PFSK-1 (cell line): ENCODE data around the gene FCN2.

Source experiments
- FOXP2 ChIP-seq: optimal IDR thresholded peaks from 2 replicates; pipeline ENCODE3; 2011; ENCODE audit warnings: borderline replicate concordance, control low read depth, inconsistent platforms; ENCODE audit not compliant: insufficient read depth; ENCODE audit errors: extremely low read length, extremely low read depth
- POLR2AphosphoS5 ChIP-seq: IDR thresholded peaks from 2 replicates; pipeline ENCODE4 v1.6.1; 2012; ENCODE audit warnings: low read depth, mild to moderate bottlenecking, control low read depth, low read length, moderate library complexity
- SIN3A ChIP-seq: IDR thresholded peaks from 2 replicates; pipeline ENCODE4 v1.6.1; 2012; ENCODE audit warnings: mild to moderate bottlenecking, low read length, moderate library complexity, borderline replicate concordance; ENCODE audit not compliant: insufficient read depth
- TAF1 ChIP-seq: IDR thresholded peaks from 2 replicates; pipeline ENCODE4 v1.6.1; 2012; ENCODE audit warnings: low read length, control low read depth, borderline replicate concordance; ENCODE audit not compliant: insufficient read depth
- TF ChIP-seq, protein P1 (sequence below), 2 experiments: IDR thresholded peaks; 2 replicates each; pipeline versions ENCODE4 v1.6.1 to v1.8.0; 2011 to 2012; ENCODE audit warnings: low read depth in 2 of 2, low read length in 2 of 2, control low read depth in 1 of 2, inconsistent platforms in 1 of 2, mild to moderate bottlenecking in 1 of 2, moderate library complexity in 1 of 2; ENCODE audit not compliant: insufficient read depth in 1 of 2

- TF ChIP-seq SIN3A, result no peak
- TF ChIP-seq POLR2AphosphoS5, result no peak
- TF ChIP-seq, protein P1, sequence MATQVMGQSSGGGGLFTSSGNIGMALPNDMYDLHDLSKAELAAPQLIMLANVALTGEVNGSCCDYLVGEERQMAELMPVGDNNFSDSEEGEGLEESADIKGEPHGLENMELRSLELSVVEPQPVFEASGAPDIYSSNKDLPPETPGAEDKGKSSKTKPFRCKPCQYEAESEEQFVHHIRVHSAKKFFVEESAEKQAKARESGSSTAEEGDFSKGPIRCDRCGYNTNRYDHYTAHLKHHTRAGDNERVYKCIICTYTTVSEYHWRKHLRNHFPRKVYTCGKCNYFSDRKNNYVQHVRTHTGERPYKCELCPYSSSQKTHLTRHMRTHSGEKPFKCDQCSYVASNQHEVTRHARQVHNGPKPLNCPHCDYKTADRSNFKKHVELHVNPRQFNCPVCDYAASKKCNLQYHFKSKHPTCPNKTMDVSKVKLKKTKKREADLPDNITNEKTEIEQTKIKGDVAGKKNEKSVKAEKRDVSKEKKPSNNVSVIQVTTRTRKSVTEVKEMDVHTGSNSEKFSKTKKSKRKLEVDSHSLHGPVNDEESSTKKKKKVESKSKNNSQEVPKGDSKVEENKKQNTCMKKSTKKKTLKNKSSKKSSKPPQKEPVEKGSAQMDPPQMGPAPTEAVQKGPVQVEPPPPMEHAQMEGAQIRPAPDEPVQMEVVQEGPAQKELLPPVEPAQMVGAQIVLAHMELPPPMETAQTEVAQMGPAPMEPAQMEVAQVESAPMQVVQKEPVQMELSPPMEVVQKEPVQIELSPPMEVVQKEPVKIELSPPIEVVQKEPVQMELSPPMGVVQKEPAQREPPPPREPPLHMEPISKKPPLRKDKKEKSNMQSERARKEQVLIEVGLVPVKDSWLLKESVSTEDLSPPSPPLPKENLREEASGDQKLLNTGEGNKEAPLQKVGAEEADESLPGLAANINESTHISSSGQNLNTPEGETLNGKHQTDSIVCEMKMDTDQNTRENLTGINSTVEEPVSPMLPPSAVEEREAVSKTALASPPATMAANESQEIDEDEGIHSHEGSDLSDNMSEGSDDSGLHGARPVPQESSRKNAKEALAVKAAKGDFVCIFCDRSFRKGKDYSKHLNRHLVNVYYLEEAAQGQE (IDR thresholded peaks at IDR 0.05; ENCODE audit: insufficient read depth in 1 of 2, low read depth in 2 of 2, low read length in 2 of 2), result no peak
- no peak for TF ChIP-seq FOXP2
- no peak for TF ChIP-seq TAF1
Observed at GRCh38 chr9:134855231-134855899, 25.2 kb upstream of the FCN2 start.
